HCT116 (cell line): ENCODE data around the gene APOBEC3C. TPM values are rescaled to one million over a fixed set of nuclear protein-coding genes. Genes with fewer than 3 reads are reported as not detected.

Source experiments
- ATAC-seq: fragments of 200-7000 bp; cut with Tn5 transposase; 2 replicates; pipeline ENCODE4 v1.9.1; 2020; ENCODE audit warnings: mild to moderate bottlenecking, moderate library complexity
- BruUV-seq: library from RNA; stranded (reverse); fragments of 400-500 nt; replicated peaks from 2 replicates; lab custom pipeline; 2021; lab: Mats Ljungman, UMichigan
- CTCF ChIA-PET: fragments of 300-600 bp; sonication (Branson Sonifier 250); formaldehyde crosslinking; loops from one replicate; lab custom pipeline; 2021; ENCODE audit warnings: antibody characterized with exemption; lab: Charles Lee
- POLR2A ChIA-PET: fragments of 300-600, 350-600 bp; sonication (Branson Sonifier 250); formaldehyde crosslinking; loops from one replicate; lab custom pipeline; 2021; ENCODE audit warnings: antibody characterized with exemption; lab: Charles Lee
- RAD21 ChIA-PET, 2 experiments: fragments of 300-600 bp; sonication (Branson Sonifier 250); formaldehyde crosslinking; loops; one replicate each; lab custom pipeline; 2023; ENCODE audit warnings: low total read pairs in 2 of 2; ENCODE audit not compliant: uncharacterized antibody in 2 of 2, unreplicated experiment in 2 of 2, low non-redundant PET in 1 of 2; lab: Charles Lee
- DNase-seq: peaks from one replicate; pipeline ENCODE4 v3.0.0-alpha.2; 2010; ENCODE audit warnings: low read depth, low spot score
- H2AFZ ChIP-seq: fragments of 200-600 bp; shearing (Covaris generic), sonication (generic); 2 replicates; pipeline ENCODE4 v1.6.1; 2017; ENCODE audit warnings: low read depth, mixed run types, mixed read lengths, antibody characterized with exemption, low read length; ENCODE audit not compliant: poor library complexity, severe bottlenecking
- H3K27ac ChIP-seq: 2 replicates; pipeline ENCODE4 v1.5.1; 2012; ENCODE audit warnings: low read depth, low read length
- H3K27me3 ChIP-seq: fragments of 200-600 bp; sonication (generic); 2 replicates; pipeline ENCODE4 v1.6.1; 2016; ENCODE audit warnings: mixed run types, low read length, mixed read lengths; ENCODE audit not compliant: insufficient read depth
- H3K36me3 ChIP-seq, 2 experiments: fragments of 200-500 bp in 1 of 2; fragments of 200-600 bp in 1 of 2; sonication (Bioruptor generic) in 1 of 2; sonication (generic) in 1 of 2; 2 replicates each; pipeline versions ENCODE4 v1.5.1 to v1.6.1; 2014 to 2016; ENCODE audit warnings: low read length in 2 of 2, inconsistent platforms in 1 of 2, mixed read lengths in 1 of 2, mixed run types in 1 of 2; ENCODE audit not compliant: insufficient read depth in 2 of 2, control insufficient read depth in 1 of 2
- H3K4me1 ChIP-seq, 2 experiments: fragments of 200-600 bp in 1 of 2; sonication (generic) in 1 of 2; 2 replicates each; pipeline versions ENCODE4 v1.5.1 to v1.6.1; 2012 to 2017; ENCODE audit warnings: low read length in 2 of 2, inconsistent platforms in 1 of 2, mild to moderate bottlenecking in 1 of 2, mixed read lengths in 1 of 2, mixed run types in 1 of 2, moderate library complexity in 1 of 2; ENCODE audit not compliant: insufficient read depth in 2 of 2, control insufficient read depth in 1 of 2
- H3K4me2 ChIP-seq: fragments of 200-600 bp; sonication (generic); 2 replicates; pipeline ENCODE4 v1.6.1; 2017; ENCODE audit warnings: mixed run types, low read length, mixed read lengths
- H3K4me3 ChIP-seq, 2 experiments: fragments of 200-600 bp in 1 of 2; sonication (generic) in 1 of 2; replicated peaks in 1 of 2; 2 replicates each; pipeline ENCODE4 v1.5.1; 2011 to 2016; ENCODE audit warnings: low read length in 2 of 2, control low read depth in 1 of 2, low read depth in 1 of 2, mild to moderate bottlenecking in 1 of 2, mixed read lengths in 1 of 2, mixed run types in 1 of 2
- H3K79me2 ChIP-seq: fragments of 200-600 bp; sonication (generic); 2 replicates; pipeline ENCODE4 v1.6.1; 2017; ENCODE audit warnings: mild to moderate bottlenecking, mixed run types, low read length, moderate library complexity, mixed read lengths; ENCODE audit not compliant: insufficient read depth
- H3K9ac ChIP-seq: fragments of 200-600 bp; sonication (generic); 2 replicates; pipeline ENCODE4 v1.6.1; 2016; ENCODE audit warnings: low read length, mixed read lengths
- H3K9me2 ChIP-seq: fragments of 200-600 bp; sonication (generic), shearing (Covaris generic); 2 replicates; pipeline ENCODE4 v1.6.1; 2017; ENCODE audit warnings: mixed run types, mild to moderate bottlenecking, moderate library complexity; ENCODE audit not compliant: insufficient read depth
- H3K9me3 ChIP-seq, 2 experiments: fragments of 200-500 bp in 1 of 2; fragments of 200-600 bp in 1 of 2; sonication (Bioruptor generic) in 1 of 2; sonication (generic) in 1 of 2; 2 replicates each; pipeline ENCODE4 v1.6.1; 2014 to 2017; ENCODE audit warnings: low read length in 2 of 2, mixed read lengths in 2 of 2, inconsistent platforms in 1 of 2, low read depth in 1 of 2, mild to moderate bottlenecking in 1 of 2, mixed run types in 1 of 2, moderate library complexity in 1 of 2; ENCODE audit not compliant: control insufficient read depth in 1 of 2, insufficient read depth in 1 of 2
- H4K20me1 ChIP-seq: fragments of 200-600 bp; sonication (generic), shearing (Covaris generic); 2 replicates; pipeline ENCODE4 v1.6.1; 2017; ENCODE audit warnings: mixed run types, mild to moderate bottlenecking, moderate library complexity; ENCODE audit not compliant: insufficient read depth
- CEBPB ChIP-seq: IDR thresholded peaks from 2 replicates; pipeline ENCODE4 v1.6.1; 2012; ENCODE audit warnings: low read depth
- ELF1 ChIP-seq: IDR thresholded peaks from 2 replicates; pipeline ENCODE4 v1.6.1; 2012; ENCODE audit warnings: low read depth, borderline replicate concordance
- EZH2phosphoT487 ChIP-seq: fragments of 200-600 bp; IDR thresholded peaks from 2 replicates; pipeline ENCODE4 v1.6.1; 2018; ENCODE audit warnings: antibody characterized with exemption, borderline replicate concordance
- MAX ChIP-seq: IDR thresholded peaks from 2 replicates; pipeline ENCODE4 v1.6.1; 2012
- SIN3A ChIP-seq: IDR thresholded peaks from 2 replicates; pipeline ENCODE4 v1.6.1; 2012; ENCODE audit warnings: low read depth
- SRF ChIP-seq: IDR thresholded peaks from 2 replicates; pipeline ENCODE4 v1.6.1; 2012; ENCODE audit warnings: low read depth
- YY1 ChIP-seq: IDR thresholded peaks from 2 replicates; pipeline ENCODE4 v1.6.1; 2011; ENCODE audit warnings: low read length, low read depth, moderate library complexity, mild to moderate bottlenecking; ENCODE audit not compliant: insufficient replicate concordance; ENCODE audit errors: extremely low read depth
- ZNF274 ChIP-seq: fragments of 200-500 bp; sonication (Bioruptor generic); IDR thresholded peaks from 2 replicates; pipeline ENCODE4 v1.6.1; 2014; ENCODE audit warnings: mild to moderate bottlenecking, low read depth, low read length, inconsistent platforms
- intact Hi-C: fragments of 100-400 bp; cut with micrococcal nuclease; formaldehyde crosslinking; loops from 2 replicates; pipeline ENCODE4 v1.10.0; 2022
- total RNA-seq: library from RNA; stranded (reverse); gene quantifications from one replicate; pipeline ENCODE4 v1.2.1, GENCODE V29; 2021; ENCODE audit not compliant: unreplicated experiment
- TF ChIP-seq, protein P1 (sequence below): IDR thresholded peaks from 2 replicates; pipeline ENCODE4 v1.6.1; 2011; ENCODE audit warnings: mild to moderate bottlenecking, low read length, moderate library complexity; ENCODE audit not compliant: insufficient replicate concordance; ENCODE audit errors: extremely low read depth

Gene APOBEC3C
- total RNA-seq, 1 experiment from 2014 or later: 40.2 TPM

GRCh38 chr22:38971791-38972190 is 42.3 kb upstream of the APOBEC3C start:
- BruUV-seq: no TSS peak
- no peaks in the 10 kb centered on the region for H3K36me3 ChIP-seq
- DNase-seq (no peak), ATAC-seq (no peak)
- no peaks in the 10 kb centered on the region for H3K27me3 ChIP-seq
- no peak overlapping the region for H3K4me2 ChIP-seq
- H3K4me1 ChIP-seq: no peaks in the 10 kb centered on the region
- no peaks in the 10 kb centered on the region for H3K79me2 ChIP-seq
- RAD21 ChIA-PET: no interaction called here
- no peak overlapping the region for H3K9ac ChIP-seq
- no peaks in the 10 kb centered on the region for H3K9me3 ChIP-seq
- CTCF ChIA-PET: no interaction called here
- H4K20me1 ChIP-seq: no peaks in the 10 kb centered on the region
- H2AFZ ChIP-seq: no peak overlapping the region
- H3K4me3 ChIP-seq: no peak overlapping the region
- intact Hi-C loops: no loop called here
- TF ChIP-seq CEBPB (no peak), SIN3A (no peak), ELF1 (no peak), ZNF274 (no peak), MAX (no peak), EZH2phosphoT487 (no peak), SRF (no peak), YY1 (no peak)
- TF ChIP-seq, protein P1, sequence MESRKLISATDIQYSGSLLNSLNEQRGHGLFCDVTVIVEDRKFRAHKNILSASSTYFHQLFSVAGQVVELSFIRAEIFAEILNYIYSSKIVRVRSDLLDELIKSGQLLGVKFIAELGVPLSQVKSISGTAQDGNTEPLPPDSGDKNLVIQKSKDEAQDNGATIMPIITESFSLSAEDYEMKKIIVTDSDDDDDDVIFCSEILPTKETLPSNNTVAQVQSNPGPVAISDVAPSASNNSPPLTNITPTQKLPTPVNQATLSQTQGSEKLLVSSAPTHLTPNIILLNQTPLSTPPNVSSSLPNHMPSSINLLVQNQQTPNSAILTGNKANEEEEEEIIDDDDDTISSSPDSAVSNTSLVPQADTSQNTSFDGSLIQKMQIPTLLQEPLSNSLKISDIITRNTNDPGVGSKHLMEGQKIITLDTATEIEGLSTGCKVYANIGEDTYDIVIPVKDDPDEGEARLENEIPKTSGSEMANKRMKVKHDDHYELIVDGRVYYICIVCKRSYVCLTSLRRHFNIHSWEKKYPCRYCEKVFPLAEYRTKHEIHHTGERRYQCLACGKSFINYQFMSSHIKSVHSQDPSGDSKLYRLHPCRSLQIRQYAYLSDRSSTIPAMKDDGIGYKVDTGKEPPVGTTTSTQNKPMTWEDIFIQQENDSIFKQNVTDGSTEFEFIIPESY: no peak
- POLR2A ChIA-PET: no interaction called here
- no peak overlapping the region for H3K27ac ChIP-seq
- H3K9me2 ChIP-seq: no peaks in the 10 kb centered on the region
